Measurements from ENCODE around the gene CHMP4A.
"Not testable (repeated sequence)": the region's sequence is repeated elsewhere in the genome, so short reads cannot be mapped to it uniquely, and the experiment has no call there.

The CHMP4A gene

DNA sequence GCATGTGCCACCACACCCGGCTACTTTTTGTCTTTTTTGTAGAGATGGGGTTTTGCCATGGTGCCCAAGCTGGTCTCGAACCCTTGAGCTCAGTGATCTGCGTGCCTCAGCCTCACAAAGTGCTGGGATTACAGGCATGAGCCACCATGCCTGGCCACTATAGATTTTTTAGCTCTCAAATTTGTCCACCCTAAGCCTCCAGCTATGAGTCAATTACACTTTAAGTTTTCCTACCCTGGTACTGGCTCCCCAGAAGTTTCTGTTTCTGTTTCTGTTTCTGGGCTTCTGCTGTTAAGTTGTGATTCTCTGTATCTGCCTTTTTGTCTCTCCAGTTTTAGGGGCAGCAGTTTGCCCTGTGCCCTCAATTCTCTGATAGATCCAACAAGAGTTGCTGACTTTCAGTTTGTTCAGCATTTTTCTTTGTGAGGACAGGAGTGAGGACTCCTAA lies 33.5 kb upstream of the CHMP4A start:
- no peak for DNase-seq

DNA sequence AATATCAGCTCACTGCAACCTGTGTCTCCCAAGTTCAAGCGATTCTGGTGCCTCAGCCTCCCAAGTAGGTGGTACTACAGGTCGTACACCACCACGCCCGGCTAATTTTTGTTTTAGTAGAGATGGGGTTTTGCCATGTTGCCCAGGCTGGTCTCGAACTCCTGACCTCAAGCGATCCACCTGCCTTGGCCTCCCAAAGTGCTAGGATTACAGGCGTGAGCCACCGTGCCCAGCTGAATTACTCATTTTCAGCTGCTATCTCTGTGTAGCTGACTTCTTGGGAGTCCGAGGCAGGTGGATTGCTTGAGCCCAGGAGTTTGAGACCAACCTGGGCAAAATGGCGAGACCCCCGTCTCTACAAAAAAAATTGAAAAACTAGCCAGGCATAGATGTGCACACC lies 32.1 kb upstream of the CHMP4A start:
- DNase-seq = not testable (repeated sequence)

- DNase-seq = no peak
Measured at GRCh38 chr14:24243336-24243836, 30.1 kb upstream of the CHMP4A start.

GRCh38 chr14:24241829-24242443 lies 28.6 kb upstream of the CHMP4A start:
- DNase-seq = peak in 8 of 14 donors; percentile 64 to 99 (median 98)

DNA sequence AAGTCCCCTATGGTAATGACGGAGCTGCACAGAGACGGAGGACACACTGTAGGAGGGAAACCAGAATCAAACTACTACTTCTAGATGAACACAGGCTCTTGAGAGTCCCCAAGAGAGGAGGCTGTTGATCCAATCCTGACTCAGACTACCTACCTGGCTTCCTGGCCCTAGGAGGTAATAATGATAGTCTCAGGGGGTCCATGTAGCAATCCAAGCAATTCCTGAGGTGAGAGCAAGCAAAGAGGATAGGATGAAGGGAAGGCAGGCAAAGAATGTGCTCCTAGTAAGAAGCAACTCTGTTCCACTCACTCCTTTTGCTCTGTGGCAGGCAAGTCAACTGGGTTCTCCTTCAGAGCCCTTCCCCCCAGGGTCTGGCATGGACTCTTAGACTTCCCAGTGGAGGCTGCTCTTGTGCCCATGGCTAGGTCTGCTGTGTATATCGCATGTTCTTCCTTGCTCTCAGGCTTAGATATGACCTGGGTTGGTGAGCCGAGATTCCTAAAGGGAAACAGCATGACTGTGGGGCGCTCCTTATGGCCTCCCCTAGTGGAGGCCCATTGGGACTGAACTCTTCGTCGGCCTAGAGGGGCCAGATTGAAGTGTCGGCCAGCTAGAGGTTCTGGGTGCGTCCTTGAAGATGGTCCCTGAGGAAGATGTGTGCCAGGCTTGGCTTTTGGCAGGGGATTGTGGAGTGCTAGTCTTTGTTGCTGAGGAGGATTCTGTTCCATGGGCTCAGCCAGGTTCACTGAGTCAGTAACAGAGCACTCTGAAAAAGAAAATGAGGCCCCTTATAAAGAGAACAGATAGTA lies 27.0 kb upstream of the CHMP4A start:
- DNase-seq = no peak

- DNase-seq = no peak
Measured at GRCh38 chr14:24238527-24239037, 25.3 kb upstream of the CHMP4A start.

GRCh38 chr14:24238123-24238522 lies 24.8 kb upstream of the CHMP4A start:
- no peak for DNase-seq

GRCh38 chr14:24237463-24237955 lies 24.2 kb upstream of the CHMP4A start:
- no peak for DNase-seq

- no peak for DNase-seq
Measured at GRCh38 chr14:24236689-24237462, 23.6 kb upstream of the CHMP4A start.

DNA sequence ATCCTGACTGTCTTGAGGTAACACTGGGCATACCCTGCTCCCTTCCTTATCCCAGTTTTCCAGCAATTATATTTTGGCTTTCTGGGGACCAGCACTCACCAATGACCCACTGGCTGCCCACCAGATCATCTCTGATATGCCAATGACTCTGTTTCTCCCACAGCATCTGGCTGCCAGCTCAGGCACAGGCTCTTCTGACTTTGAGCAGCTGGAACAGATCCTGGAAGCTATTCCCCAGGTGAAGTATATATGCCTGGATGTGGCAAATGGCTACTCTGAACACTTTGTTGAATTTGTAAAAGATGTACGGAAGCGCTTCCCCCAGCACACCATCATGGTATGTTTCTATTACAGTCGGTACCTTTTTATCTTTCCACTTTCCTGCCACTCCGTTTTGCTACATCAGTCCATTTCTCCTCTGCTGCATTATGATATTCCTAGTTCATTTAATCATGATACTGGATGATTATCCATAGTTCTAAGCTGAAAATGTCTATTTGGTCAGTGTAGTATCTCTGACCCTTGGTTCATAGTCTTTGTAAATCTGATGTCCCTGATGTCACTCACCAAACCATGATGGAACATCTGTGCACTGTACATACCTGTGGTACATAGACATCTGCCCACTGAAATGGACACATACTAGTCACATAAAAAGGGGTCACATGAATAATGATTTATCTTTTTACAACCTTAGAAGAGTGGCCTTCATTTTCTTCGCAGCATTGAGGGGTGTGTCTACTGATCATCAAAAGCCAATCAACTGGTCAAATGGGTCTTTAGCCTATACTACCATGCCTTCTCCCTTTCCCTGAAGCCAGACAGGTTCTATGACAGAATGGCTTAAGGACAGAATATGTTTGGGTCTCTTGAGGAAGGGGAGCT lies 22.8 kb upstream of the CHMP4A start:
- no peak for DNase-seq

- no peak for DNase-seq
Measured at GRCh38 chr14:24234095-24235005, 21.1 kb upstream of the CHMP4A start.

DNA sequence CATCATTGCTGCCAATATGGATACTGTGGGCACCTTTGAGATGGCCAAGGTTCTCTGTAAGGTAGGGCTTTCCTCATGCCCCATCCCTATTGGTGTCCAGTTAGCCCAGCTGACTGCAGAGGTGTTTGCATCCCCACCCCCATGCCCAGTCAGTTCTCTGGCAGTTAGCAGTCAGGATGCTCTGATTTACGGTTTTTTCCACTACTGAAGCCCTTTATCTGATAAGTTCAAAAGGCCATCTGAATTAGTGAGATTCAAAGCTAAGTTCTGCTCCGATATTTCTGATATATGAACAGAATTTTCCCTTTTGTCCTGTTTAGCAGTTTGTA lies 20.2 kb upstream of the CHMP4A start:
- no peak for DNase-seq

DNA sequence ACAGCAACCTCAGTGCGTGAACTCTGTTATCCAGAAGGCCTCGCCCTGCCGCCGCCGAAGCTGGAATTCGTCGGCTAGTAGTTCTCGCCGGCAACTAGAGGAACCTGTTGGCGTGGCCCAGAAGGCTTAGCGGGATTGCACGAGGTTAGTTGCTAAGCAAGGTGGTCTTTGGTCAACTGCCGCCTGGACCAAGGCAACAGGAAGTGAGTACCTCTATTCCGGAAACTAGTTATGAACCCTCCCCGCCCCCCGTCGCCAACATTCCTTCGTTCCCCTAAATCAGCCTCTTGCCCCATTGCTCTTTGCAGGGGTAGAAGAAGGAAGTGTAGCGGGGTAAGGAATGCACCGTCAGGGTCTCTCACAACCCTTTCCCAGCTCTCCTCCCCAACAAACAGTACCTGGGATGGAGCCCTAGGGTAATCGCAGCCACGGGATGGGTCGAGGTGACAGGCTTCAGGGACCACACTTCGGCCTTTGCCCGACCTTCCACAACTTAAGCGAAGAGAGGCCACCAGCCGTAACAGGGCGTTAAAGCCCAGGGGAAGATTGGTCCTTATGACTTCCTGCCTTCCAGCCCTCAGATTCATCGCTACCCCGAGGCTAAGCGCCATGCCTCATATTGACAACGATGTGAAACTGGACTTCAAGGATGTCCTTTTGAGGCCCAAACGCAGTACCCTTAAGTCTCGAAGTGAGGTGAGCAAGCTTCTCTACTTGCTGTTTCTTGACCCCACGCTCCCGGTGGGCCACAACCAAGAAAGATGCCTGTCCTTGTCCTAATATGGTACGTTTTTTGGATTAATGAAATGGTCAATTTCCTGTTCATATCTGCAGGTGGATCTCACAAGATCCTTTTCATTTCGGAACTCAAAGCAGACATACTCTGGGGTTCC lies 19.6 kb upstream of the CHMP4A start, which contains the start of gene GMPR2:
TSS of gene GMPR2 (plus strand) at position 285 of the 893 bp plus-strand sequence. CDS start at position 610, 325 bp downstream.
- peak in 4 of 14 donors; percentile 84 to 94 (median 93) for DNase-seq

DNA sequence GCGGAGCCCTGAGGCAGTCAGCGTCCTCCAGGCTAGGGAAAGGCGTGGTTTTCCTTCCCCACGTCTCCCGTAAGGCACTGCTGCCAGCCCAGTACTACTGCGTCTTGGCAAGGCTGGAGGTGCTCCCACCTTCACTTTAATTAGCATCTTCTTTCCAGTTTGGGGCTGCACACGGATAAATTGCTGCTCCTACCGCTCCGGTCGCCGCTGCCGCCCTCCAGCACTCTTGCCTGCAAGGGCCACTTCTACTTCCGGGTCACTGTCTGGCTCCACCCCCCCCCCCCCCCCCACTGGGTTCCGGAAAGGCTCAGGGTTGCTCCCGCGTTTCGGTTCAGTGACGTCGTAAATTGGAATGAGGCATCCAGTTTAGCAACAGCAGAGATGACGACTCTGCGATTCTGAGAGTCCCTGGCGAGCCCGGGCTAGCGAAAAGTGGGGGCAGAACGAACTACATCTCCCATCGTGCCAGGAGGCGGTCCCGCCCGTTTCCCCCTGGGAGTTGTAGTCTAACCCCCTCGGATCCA lies 18.9 kb upstream of the CHMP4A start, which contains the start of gene NEDD8:
TSS of gene NEDD8 (minus strand) at position 247 of the 524 bp plus-strand sequence. CDS start at position 147, 100 bp downstream.
- peak; percentile 84 to 100 (median 98) for DNase-seq

DNA sequence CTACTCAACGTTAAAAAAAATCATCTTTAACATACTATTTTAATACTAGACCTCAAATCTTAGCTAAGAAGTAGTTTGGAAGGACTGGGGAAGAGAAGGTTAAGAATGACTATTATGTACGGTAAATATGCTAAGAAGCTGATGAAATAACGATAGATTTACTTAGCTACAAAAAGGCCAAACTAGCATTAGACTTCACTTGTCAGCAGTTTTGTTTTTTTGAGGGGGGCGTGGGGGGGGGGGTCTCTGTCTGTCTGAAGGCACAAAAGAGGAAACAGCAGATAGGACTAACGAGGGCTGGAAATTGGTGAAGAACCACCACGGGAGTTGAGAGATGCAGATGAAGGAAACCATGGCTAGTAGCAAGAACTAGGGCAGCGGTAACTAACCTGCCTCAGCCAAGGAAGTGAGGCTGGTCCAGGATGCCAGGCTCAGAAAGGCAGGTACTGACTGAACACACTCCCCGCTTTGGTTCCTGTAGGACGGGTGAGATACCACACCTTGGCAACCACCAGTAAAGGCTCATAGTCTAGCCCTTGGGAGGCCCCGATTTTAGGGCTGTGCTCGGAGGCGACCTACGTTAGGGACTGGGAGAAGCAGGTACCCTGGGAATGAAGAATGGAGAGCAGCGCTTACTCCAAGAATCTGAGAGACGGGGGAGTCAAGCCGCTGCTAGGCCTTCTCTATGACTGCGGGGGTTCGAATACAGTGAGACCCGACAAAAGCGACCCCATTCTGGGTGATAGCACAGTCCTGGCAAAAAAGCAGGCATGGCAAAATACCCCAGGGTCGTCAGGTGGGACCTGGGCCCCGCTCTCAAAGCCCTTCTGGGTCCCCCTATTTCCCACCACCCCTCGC lies 18.2 kb upstream of the CHMP4A start:
- DNase-seq = no peak

DNA sequence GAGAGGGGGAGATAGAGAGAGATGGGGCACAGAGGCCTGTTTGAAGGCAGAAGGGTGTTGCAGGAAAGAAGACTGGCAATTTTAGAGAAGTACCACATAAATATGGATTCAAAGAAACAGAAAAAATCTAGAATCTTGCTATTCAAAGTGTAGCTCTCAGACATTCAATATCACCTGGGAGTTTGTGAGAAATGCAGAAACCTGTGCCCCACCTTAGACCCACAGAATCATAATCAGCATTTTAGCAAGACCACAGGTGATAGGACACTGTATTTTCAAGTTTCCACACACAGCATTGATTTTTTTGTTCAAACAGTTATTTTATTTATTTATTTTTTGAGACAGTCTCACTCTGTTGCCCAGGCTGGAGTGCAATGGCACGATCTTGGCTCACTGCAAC lies 15.6 kb upstream of the CHMP4A start:
- DNase-seq = no peak

DNA sequence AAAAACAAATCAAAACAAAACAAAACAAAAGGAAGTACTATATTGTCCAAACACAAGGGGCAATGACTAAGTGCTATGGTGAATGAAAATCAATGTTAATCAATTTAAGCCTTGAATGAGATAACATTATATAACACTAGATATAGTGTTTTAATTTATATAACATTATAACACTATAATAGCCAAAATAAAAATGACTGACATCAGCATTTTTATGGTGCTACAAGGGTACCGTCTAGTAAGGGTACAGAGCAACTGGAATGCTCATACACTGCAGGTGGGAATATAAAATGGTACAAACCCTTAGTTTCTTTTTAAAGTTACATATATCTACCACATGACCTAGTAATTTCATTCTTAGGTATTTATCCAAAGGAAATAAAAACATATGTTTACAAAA lies 13.2 kb upstream of the CHMP4A start:
- DNase-seq = no peak

DNA sequence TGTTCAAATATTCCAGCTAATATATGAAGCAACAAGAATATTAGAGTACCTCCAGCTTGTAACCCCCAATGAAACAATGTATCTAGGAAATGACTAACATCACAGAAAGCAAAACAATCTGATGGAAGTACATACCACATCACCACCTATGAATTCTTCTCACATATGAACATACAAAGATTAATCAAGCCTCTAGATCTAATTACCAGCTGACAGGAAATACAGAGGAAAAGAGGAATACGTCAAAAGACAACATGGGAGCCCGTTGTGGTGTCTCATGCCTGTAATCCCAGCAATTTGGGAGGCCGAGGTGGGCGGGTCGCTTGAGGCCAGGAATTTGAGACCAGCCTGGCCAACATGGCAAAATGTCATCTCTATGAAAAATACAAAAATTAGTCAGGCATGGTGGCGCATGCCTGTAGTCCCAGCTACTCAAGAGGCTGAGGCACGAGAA lies 11.4 kb upstream of the CHMP4A start:
- DNase-seq = no peak

Data from C1 segment of cervical spinal cord (tissue), 14 donors.